ENCODE data around the gene LRRC4B. TPM values are rescaled to one million over a fixed set of nuclear protein-coding genes. Genes with fewer than 3 reads are reported as not detected.
"Not testable (repeated sequence)": the region's sequence is repeated elsewhere in the genome, so short reads cannot be mapped to it uniquely, and the experiment has no call there.

The LRRC4B gene
- not detected in 2 replicates for total RNA-seq

- intact Hi-C loops (cut with micrococcal nuclease), result no loop called here
Observed at GRCh38 chr19:50567882-50568727, at the start of gene LRRC4B. Gene LRRC4B (minus strand): TSS chr19:50568435. CDS start chr19:50548838, 19,597 bp downstream.

DNA sequence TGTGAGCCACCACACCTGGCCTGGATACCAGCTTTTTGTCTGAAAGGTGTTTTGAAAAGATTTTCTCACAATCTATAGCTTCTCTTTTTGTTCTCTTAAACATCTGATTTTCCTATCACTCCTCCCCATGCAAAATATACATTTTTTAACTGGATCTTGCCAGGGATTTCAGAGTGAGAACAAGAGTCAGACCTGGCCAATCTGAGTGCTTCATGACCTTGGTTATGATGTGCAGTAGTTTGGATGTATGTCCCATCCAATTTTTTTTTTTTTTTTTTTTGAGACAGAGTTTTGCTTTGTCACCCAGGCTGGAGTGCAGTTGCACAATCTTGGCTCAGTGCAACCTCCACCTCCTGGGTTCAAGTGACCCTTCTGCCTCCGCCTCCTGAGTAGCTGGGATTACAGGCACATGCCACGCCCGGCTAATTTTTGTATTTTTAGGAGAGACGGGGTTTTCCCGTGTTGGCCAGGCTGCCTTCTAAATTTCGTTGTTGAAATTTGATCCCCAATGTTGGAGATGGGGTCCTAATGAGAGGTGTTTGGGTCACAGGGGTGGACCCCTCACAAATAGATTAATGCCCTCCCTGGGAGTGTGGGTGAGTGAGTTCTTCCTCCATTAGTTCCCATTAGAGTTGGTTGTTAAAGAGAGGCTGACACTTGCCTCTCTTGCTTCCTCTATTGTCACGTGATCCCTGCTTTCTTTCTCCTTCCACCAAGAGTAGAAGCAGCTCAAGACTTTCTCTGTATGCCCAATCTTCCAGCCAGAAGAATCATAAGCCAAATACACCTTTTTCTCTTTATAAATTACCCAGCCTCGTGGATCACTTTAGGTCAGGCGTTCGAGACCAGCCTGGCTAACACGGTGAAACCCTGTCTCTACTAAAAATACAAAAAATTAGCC, 44.5 kb upstream of the LRRC4B start:
- intact Hi-C loops (cut with micrococcal nuclease), result not testable (repeated sequence)

GRCh38 chr19:50607874-50608785, 39.9 kb upstream of the LRRC4B start:
- intact Hi-C loops (cut with micrococcal nuclease), result no loop called here

GRCh38 chr19:50607388-50607787, 39.2 kb upstream of the LRRC4B start:
- intact Hi-C loops (cut with micrococcal nuclease), result no loop called here

DNA sequence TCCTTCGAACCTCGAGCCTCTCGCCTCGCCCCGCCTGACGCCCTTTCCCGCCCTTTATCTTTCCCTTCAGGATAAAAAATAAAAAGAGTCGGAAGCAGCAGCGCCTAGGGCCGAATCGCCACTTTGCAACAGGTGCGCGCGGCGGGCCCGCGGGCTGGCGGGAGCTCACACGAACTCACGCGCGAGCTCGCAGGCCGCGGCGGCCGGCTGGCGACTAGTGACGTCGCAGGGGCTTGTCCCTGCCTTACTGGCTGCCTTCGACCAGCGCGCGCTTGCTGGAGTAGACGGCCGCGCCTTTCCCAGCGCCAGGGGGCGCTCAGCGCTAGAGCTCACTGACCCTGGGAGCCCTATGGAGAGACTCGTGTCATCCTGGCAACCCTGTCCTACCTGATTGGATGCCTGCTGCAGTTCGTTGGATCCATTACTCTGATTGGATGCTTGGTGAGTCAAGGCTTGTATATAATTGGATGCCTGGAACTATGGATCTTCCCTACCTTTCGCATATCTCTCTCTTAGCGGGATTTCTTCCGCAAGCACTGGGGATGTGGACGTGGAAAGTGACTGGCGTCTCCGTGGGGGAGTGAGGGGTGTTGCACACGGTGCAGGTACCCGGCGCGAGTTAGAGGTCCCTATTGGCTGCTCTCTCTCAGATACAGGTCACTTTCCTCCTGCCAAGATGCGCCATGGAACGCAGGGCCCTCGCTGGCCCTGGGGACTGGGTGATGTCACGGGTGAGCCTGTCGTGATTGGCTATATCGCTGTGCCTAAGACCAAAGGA, 38.0 kb upstream of the LRRC4B start:
- intact Hi-C loops (cut with micrococcal nuclease), result not testable (repeated sequence)

GRCh38 chr19:50604264-50605073, 36.2 kb upstream of the LRRC4B start:
- intact Hi-C loops (cut with micrococcal nuclease), result not testable (repeated sequence)

GRCh38 chr19:50602935-50603334, 34.7 kb upstream of the LRRC4B start:
- intact Hi-C loops (cut with micrococcal nuclease), result no loop called here

GRCh38 chr19:50602496-50602895, 34.3 kb upstream of the LRRC4B start:
- intact Hi-C loops (cut with micrococcal nuclease), result no loop called here

DNA sequence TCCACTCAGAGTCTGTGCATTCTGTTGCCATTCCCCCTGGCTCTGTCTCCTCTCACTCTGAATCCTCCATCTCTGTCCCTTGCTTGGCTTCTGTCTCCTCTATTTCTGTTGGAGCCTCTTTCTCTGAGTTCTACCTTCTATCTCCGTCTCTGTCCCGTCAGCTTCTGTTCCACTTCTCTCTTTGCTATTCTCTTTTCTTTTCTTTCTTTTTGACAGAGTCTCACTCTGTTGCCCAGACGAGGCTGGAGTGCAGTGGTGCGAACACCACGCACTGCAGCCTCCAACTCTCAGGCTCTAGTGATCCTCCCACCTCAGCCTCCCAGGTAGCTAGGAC, 33.8 kb upstream of the LRRC4B start:
- intact Hi-C loops (cut with micrococcal nuclease), result no loop called here

DNA sequence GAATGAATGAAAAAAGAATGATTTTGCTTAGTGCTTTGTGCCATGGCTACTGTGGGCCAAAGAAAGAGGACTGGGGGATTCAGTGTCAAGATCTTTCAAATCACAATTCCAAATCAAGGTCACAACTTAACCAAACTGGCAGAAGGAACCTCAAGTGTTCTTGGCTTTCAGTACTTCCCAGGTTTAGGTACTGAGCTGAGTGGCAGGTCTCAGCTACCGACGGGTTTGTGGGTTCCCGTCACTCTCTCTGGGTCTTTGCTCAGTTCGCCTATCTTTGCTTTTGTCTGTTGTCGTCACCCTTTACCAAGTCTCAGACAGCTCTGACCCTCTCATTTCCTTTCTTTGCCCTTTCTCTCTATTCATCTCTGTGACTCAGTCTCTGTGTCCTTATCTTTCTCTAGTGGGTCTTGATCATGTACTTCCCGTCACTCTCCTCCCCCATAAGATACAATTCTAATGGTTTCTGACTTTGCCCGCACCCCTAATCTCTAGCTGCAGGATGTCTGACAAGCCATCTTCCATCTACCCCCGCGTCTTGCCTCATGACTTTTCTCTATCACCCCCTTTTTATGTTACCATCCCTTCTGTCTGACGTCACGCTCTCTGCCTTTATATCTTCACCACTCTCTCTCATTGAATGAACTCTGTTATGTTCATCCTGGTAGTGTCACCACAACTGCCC, 33.3 kb upstream of the LRRC4B start:
- intact Hi-C loops (cut with micrococcal nuclease), result no loop called here

DNA sequence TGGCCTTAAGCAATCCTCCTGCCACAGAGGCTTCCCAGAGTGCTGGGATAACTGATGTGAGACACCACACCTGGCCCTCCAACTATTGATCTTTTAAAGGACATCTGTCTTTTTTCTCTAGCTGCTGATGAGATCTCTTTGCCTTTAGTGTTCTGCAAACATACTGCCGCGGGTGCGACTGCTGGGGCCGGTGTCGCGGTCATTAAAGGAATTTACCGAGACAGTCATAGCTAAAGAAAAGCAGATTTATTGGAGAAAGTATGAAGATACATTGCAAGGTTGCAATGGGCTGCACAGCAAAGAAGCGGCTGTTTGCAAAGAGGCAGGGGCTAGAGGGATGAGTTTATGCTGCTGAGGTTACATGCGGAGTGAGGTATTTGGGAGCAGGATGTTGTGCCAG, 31.2 kb upstream of the LRRC4B start:
- intact Hi-C loops (cut with micrococcal nuclease), result no loop called here

- intact Hi-C loops (cut with micrococcal nuclease), result no loop called here
Observed at GRCh38 chr19:50590191-50590590, 22.0 kb upstream of the LRRC4B start.

- intact Hi-C loops (cut with micrococcal nuclease), result not testable (repeated sequence)
Observed at GRCh38 chr19:50581795-50582660, 13.8 kb upstream of the LRRC4B start.

DNA sequence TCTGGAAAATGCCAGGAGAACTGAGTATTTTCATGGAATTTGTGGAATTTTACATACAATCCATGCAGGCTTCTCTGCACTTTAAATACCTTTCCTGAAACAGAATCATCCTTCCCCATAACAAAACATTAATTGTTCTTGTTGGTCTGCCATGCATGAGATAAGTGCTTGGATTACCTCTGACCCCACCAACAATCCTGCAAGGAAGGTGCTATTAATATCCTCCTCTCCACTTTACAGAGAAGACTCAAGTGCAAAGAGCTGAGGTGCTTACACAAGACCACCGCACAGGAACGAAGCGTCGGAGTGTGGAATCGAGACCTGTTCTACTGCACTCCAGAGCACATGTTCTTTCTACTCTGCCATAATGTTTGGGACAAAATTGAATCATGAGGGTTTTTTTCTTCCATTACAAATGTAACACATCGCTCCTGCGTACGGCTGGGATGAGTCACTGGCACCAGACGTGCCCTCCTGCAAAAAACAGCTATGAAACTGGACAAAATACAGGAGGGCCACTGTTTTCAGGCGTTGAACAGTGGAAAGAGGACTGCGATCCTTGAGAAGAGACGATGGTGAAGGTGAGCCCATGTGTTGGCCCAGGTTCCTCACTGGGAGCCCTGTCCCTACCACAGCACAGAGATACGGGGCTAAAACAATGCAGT, 12.9 kb upstream of the LRRC4B start:
- intact Hi-C loops (cut with micrococcal nuclease), result no loop called here

DNA sequence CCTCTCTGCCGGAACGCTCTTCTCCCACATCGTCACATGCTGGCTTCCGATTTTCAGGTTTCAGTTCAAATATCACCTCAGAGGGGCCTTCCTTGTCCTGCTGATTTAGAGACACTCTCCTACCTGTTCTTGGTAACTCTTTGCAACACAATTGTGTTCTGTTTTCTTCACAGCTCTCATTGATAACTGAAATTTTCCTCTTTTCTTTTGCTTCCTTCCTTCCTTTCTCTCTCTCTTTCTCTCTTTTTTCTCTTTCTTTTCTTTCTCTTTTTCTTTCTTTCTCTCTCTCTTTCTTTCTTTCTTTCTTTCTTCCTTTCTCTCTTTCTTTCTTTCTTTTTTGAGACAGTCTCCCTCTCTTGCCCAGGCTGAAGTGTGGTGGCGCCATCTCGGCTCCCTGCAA, 12.0 kb upstream of the LRRC4B start:
- intact Hi-C loops (cut with micrococcal nuclease), result no loop called here

DNA sequence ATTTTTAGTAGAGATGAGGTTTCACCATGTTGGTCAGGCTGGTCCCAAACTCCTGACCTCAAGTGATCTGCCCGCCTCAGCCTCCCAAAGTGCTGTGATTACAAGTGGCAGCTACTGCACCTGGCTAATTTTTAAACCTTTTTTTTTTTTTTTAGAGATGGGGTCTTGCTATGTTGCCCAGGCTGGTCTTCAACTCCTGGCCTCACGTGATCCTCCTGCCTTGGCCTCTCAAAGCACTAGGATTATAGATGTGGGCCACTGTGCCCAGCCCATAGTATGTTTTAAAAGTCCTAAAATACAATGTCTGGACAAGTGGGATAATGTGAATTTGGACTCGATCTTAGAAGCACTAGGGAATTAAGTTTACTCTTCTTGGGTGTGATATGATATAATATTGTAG, 8.5 kb upstream of the LRRC4B start:
- intact Hi-C loops (cut with micrococcal nuclease), result not testable (repeated sequence)

DNA sequence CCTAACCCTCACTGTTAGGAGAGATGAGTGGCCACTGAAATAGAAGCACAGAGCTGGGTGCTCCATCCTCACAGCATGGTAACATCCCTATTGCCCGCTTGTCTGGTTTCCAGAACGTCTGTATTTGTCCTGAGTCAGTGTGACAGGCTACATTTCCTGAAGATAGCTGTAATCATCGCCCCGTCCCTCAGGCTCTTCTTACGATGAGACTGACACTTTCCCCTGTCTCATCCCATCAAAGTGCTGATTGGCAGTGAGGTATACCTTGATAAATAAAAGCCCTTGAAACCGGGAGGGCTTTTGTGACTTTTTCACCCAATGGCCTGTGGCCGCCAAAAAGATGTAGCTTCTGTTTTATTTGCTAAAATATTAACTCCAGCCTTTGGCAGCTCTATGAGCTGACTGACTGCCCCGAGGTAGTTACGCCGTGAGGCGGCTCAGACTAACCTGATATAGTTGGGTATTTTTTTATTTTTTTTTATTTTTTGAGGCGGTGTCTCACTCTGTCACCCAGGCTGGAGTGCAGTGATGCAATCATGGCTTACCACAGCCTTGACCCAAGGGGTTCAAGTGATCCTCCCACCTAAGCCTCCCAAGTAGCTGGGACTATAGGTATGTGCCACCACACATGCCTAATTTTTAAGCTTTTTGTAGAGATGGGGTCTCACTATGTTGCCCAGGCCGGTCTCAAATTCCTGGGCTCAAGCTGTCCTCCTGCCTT, 5.7 kb upstream of the LRRC4B start:
- intact Hi-C loops (cut with micrococcal nuclease), result no loop called here
